Erythroblast (primary cell): ENCODE results near the gene ZFYVE28.

ENCODE experiments used
- GATA1 ChIP-seq: IDR thresholded peaks from 2 replicates; pipeline ENCODE4 v1.6.1; 2011; ENCODE audit warnings: low read depth, mild to moderate bottlenecking, control low read depth, low read length, moderate library complexity
- POLR2A ChIP-seq: IDR thresholded peaks from 2 replicates; pipeline ENCODE4 v1.6.1; 2011; ENCODE audit warnings: mild to moderate bottlenecking, low read length

GRCh38 chr4:2330091-2331042 lies 88.1 kb downstream of the ZFYVE28 start:
- no peak for TF ChIP-seq POLR2A
- TF ChIP-seq GATA1: no peak
